ENCODE results near the gene ADGRB3.

GRCh38 chr6:69026243-69026642 is 391.2 kb downstream of the ADGRB3 start:
- no peak for TF ChIP-seq POLR2A (IDR thresholded peaks at IDR 0.05)
- TF ChIP-seq CTCF (IDR thresholded peaks at IDR 0.05): no peak
- no peak for TF ChIP-seq POLR2AphosphoS5 (IDR thresholded peaks at IDR 0.05; ENCODE audit: insufficient read depth in 1 of 2, low read depth in 1 of 2)
